HL-60 (cell line): Measurements from ENCODE around the gene FSD1L.
A peak's percentile ranks its signal among the peaks of the same experiment; 100 is the strongest.

Experiments
- DNase-seq, 2 experiments: peaks; one replicate each; pipeline ENCODE4 v3.0.0-alpha.2; 2010 to 2020; ENCODE audit warnings: low read depth in 1 of 2, low spot score in 1 of 2
- H3K27ac ChIP-seq: fragments of 250-450 bp; sonication (Bioruptor Pico); replicated peaks from 2 replicates; pipeline ENCODE4 v1.5.1; 2020; ENCODE audit warnings: mild to moderate bottlenecking, moderate library complexity
- H3K27me3 ChIP-seq: fragments of 250-450 bp; sonication (Bioruptor Pico); 2 replicates; pipeline ENCODE4 v1.5.1; 2021; ENCODE audit warnings: mild to moderate bottlenecking, moderate library complexity; ENCODE audit not compliant: insufficient read depth, poor library complexity, severe bottlenecking
- H3K4me3 ChIP-seq: replicated peaks from 2 replicates; pipeline ENCODE4 v1.5.1; 2011; ENCODE audit warnings: mild to moderate bottlenecking, control low read depth, low read length; ENCODE audit not compliant: insufficient read depth
- CTCF ChIP-seq: IDR thresholded peaks from one replicate; pipeline ENCODE4 v1.5.1; 2011; ENCODE audit warnings: low read length, control low read depth, inconsistent platforms; ENCODE audit not compliant: insufficient read depth
- GABPA ChIP-seq: IDR thresholded peaks from 2 replicates; pipeline ENCODE4 v1.6.1; 2012; ENCODE audit warnings: low read depth
- POLR2AphosphoS5 ChIP-seq: IDR thresholded peaks from 2 replicates; pipeline ENCODE4 v1.6.1; 2012; ENCODE audit warnings: low read depth
- REST ChIP-seq: IDR thresholded peaks from 2 replicates; pipeline ENCODE4 v1.6.1; 2012; ENCODE audit warnings: low read depth; ENCODE audit not compliant: insufficient replicate concordance
- SPI1 ChIP-seq: IDR thresholded peaks from 2 replicates; pipeline ENCODE4 v1.6.1; 2012; ENCODE audit warnings: low read depth, mild to moderate bottlenecking, borderline replicate concordance

FSD1L gene

DNA sequence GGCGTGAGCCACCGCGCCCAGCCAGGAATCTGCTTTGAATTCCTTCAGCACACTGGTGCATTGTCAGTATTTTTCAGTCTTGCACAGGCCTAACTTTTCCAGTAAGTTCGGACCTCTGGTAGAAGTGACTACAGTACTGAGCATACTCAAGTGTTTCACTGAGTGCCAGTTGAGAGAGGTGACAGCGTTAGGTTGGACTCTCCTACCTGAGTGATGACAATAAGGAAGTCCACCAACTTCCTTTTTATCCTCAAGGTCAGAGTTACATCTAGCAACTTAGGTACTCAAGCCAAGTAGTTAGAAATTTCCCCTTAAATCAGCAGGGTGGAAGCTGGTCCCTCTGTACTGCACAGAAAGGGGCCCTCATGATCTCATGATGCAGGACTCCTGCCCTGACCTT is 26.0 kb upstream of the FSD1L start:
- no peak for TF ChIP-seq POLR2AphosphoS5
- no peak for TF ChIP-seq SPI1
- no peak for TF ChIP-seq CTCF
- TF ChIP-seq REST: no peak
- no peak for TF ChIP-seq GABPA

DNA sequence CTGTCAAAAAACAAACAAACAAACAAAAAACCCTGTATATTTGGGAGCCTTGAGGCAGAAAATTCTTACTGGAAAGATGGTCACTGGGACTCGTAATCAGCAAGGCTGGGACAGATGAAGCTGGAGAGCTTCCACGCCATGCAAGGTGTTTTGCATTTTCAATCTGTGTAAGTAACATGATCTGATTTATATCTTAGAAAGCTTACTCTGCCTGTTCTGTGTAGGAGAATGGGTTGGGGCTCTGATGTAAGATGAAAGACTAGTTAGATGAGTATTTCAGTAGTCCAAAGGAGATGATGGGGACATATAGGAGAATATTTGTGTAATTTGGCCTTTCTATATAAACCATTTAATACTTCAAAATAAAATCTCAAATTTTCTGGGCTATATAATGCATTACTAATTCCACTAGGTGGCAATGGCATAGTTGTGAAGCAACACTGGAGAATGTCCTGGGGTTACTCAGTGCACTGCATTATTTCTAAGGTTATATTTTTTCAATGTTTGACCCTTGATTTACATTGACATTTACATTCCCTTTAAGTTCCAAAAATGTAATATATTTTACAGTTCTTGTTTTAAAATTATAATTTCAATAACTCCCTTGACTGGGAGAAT is 21.9 kb upstream of the FSD1L start:
- TF ChIP-seq REST (no peak), CTCF (peak; percentile 32)

More for the DNA sequence above, 26.0 kb upstream of the FSD1L start:
- no peaks in the 10 kb centered on the region for H3K27me3 ChIP-seq
- no peak overlapping the region for H3K4me3 ChIP-seq
- H3K27ac ChIP-seq: no peak overlapping the region
- DNase-seq: no peak

DNA sequence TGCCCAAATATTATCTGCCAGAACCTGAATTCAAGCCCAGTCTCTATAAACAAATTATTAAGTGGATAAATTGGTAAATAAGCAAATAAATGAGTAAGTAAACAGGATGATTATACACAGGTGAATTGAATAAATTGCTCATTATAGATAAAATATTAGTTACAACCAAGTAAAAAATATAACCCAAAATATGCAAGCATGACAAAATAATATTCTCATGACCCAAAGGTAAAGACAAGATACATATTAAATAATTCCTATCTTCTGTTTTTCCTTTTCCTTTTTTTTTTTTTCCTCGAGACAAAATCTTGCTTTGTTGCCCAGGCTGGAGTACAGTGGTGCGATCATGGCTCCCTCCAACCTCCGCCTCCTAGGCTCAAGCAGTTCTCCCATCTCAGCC is 21.2 kb upstream of the FSD1L start:
- no peak overlapping the region for H3K27ac ChIP-seq
- H3K27me3 ChIP-seq: no peaks in the 10 kb centered on the region
- H3K4me3 ChIP-seq: no peak overlapping the region
- no peak for DNase-seq
- TF ChIP-seq GABPA: no peak

More for the DNA sequence above, 21.9 kb upstream of the FSD1L start:
- Histone ChIP-seq H3K27me3 (no peaks in the 10 kb centered on the region), H3K27ac (no peak overlapping the region), H3K4me3 (no peak overlapping the region)
- no peak for DNase-seq

- no peak overlapping the region for H3K4me3 ChIP-seq
- no peak overlapping the region for H3K27ac ChIP-seq
- TF ChIP-seq POLR2AphosphoS5 (no peak), GABPA (no peak)
- no peaks in the 10 kb centered on the region for H3K27me3 ChIP-seq
- no peak for DNase-seq
Measured at GRCh38 chr9:105431424-105432246, 16.2 kb upstream of the FSD1L start.
